Left ventricle myocardium superior (tissue), 1 donor: ENCODE data around the gene SH3PXD2A. TPM values are rescaled to one million over a fixed set of nuclear protein-coding genes. Genes with fewer than 3 reads are reported as not detected.
A peak's percentile ranks its signal among the peaks of the same experiment; 100 is the strongest.

ENCODE experiments used
- ATAC-seq: fragments of 200-7000 bp; cut with Tn5 transposase; one replicate; pipeline ENCODE4 v1.9.1; 2020; ENCODE audit warnings: mild to moderate bottlenecking, moderate library complexity
- DNase-seq: peaks from one replicate; pipeline ENCODE4 v3.0.0-alpha.2; 2020
- intact Hi-C: fragments of 100-400 bp; cut with micrococcal nuclease; formaldehyde crosslinking; loops from one replicate; pipeline ENCODE4 v1.11.0; 2022
- total RNA-seq: library from RNA; stranded (reverse); fragmentation: NEBNext Ultra II Directional; extraction: Animal tissue kit (Norgen Biotek cat#: 25700); gene quantifications from one replicate; pipeline ENCODE4 v1.2.1, GENCODE V29; 2021
- donor health status: DM: no; HTN: yes; CAD: no; lungs with severe emphysema.

Gene SH3PXD2A
- total RNA-seq, 1 donor from 2014 or later: 28.6 TPM

- ATAC-seq (no peak), DNase-seq (no peak)
- intact Hi-C loops: loop anchor here (5.0 kb wide), 1 partner anchor 91 kb away; no protein-coding TSS in a partner anchor
Observed at GRCh38 chr10:103688491-103688890, 166.9 kb downstream of the SH3PXD2A start.

- intact Hi-C loops: loop anchor here (5.0 kb wide), 1 partner anchor 90 kb away; no protein-coding TSS in a partner anchor
- DNase-seq (no peak), ATAC-seq (no peak)
Observed at GRCh38 chr10:103687718-103688117, 167.7 kb downstream of the SH3PXD2A start.

GRCh38 chr10:103687172-103687571, 168.2 kb downstream of the SH3PXD2A start:
- DNase-seq (no peak), ATAC-seq (no peak)
- intact Hi-C loops: loop anchor here (5.0 kb wide), 1 partner anchor 90 kb away; no protein-coding TSS in a partner anchor

DNA sequence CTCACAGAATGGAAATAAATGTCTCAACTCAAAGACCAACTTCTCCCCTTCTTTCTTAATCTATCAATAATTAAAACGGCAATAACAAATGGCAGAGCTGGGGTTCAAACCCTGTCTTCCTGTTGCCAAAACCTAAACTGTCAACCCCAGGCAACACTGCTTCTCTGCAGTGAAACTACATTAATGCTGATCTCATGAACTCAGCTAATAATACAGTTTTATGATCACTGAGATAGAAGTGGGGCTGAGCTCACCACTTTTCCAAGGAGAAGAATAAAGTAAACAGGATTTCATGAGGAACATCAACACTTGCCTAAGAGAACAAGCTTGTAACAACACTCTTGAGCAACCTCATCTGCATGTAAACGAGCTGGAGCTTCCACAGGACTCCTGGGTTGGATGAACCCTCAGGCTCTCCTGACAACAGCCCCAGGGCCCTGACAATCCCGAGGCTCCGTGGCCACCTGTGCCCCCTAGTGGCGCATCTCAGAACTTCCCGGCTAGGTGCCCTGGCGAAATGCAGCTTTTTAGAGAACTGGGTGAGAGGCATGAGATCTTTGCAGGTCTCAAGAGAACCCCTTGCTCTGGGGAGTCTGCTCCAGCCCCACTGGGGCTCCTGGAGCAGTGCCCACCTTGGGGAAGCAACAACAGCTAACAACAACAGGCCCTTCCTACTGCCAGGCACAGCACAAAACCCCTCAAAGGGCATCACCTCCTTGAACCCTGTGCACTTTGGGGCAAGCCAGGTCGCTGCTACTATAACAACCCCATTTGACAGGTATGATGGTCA, 169.3 kb downstream of the SH3PXD2A start:
- intact Hi-C loops: loop anchor here (5.0 kb wide), 1 partner anchor 89 kb away; no protein-coding TSS in a partner anchor
- DNase-seq (peak; percentile 87), ATAC-seq (peak; percentile 79)

DNA sequence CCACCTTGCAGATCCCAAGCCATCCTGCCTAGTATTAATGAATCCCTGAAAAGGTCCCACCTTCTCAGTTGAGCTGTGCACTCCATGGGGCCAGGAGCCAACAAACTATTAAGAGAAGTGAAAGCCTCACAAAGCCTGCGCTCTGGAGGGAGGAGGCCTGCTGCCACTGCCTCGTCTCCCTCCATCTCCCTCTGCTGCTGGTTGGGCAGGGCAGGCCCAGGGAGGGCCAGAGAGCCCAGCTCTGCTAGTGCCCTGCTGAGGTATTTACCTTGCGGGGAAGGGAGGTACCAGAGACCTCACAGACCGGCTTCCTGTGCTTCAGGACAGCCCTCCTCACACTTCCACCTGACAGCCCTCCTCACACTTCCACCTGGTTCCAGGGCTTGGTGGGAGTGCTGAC, 171.5 kb downstream of the SH3PXD2A start:
- DNase-seq (no peak), ATAC-seq (no peak)
- intact Hi-C loops: no loop called here

GRCh38 chr10:103682631-103683030, 172.7 kb downstream of the SH3PXD2A start:
- DNase-seq: no peak
- intact Hi-C loops: no loop called here
- ATAC-seq: no peak

GRCh38 chr10:103681617-103682399, 173.6 kb downstream of the SH3PXD2A start:
- ATAC-seq: no peak
- no peak for DNase-seq
- intact Hi-C loops: no loop called here

GRCh38 chr10:103680869-103681236, 174.5 kb downstream of the SH3PXD2A start:
- DNase-seq (no peak), ATAC-seq (no peak)
- intact Hi-C loops: no loop called here

- ATAC-seq (no peak), DNase-seq (peak; percentile 21)
- intact Hi-C loops: loop anchor here (5.0 kb wide), 1 partner anchor 77 kb away; no protein-coding TSS in a partner anchor
Observed at GRCh38 chr10:103679096-103679790, 176.1 kb downstream of the SH3PXD2A start.

GRCh38 chr10:103678178-103678526, 177.2 kb downstream of the SH3PXD2A start:
- intact Hi-C loops: loop anchor here (5.0 kb wide), 1 partner anchor 76 kb away; no protein-coding TSS in a partner anchor
- DNase-seq (peak; percentile 87), ATAC-seq (peak; percentile 87)

- intact Hi-C loops: loop anchor here (5.0 kb wide), 1 partner anchor 75 kb away; no protein-coding TSS in a partner anchor
- DNase-seq (no peak), ATAC-seq (no peak)
Observed at GRCh38 chr10:103677486-103678177, 177.7 kb downstream of the SH3PXD2A start.

DNA sequence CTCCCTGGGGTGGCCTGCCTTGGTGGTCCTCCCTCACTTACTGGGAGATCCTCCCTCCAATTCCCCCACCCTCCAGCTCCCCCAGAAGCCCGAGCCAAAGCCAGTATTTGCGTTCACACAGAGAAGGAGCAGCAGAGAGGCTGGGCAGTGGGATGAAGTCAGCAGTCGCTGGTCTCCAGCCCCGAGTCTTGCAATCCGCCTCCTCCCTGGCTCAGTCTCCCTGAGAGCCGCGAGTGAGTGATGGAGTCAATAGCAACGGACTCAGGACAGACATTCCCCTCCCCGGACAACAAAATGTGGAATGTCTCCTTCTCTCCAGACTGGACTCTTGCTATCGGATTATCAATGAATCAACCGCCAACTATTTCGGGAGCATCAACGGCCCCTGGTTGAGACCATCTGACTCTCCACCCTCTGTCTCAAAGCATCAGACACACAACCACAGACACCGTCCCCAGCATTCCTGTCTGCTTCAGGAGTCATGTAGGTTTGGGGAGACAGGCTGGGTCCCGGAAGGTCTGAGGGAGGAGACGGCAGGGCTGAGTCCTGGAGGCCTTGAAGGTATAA, 178.4 kb downstream of the SH3PXD2A start:
- DNase-seq: peak; percentile 65
- ATAC-seq: peak; percentile 65
- intact Hi-C loops: loop anchor here (5.0 kb wide), 1 partner anchor 75 kb away; no protein-coding TSS in a partner anchor

DNA sequence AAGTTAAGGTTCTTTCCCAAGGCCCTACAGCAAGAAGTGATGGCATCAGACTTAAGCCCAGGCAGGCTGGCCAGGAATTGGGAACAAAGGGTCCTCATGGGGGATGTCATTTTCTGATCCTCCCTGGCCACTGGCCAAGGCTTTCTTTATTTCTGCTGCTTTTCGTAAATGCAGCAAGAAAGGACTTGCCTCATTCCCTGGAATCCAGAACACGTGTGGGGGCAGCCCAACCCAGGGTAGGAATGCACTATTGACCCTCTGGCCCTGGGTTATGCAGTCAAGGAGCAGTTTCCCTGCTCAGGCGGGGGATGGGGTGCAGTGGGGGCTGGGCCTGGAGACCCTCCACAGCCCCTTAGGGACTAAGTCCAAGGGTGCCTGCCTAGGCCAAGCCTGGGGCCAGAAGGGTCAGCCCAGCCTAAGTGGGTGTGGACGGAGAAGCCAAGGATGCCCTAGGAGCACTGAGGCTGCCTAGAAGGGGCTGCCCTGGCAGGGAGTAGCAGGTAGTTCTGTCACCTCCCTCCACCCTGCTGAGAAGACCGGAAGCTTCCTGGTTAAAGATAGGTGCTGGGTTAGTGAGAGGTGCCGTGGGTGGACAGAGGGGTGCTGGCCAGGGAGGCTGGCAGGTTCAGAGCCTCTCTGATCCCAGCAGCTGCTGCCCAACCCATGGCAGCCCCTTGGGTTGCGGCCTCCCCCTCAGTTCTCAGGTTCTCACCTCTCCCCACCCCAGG, 179.2 kb downstream of the SH3PXD2A start:
- DNase-seq: no peak
- no peak for ATAC-seq
- intact Hi-C loops: loop anchor here (5.0 kb wide), 1 partner anchor 74 kb away; no protein-coding TSS in a partner anchor

- intact Hi-C loops: no loop called here
- ATAC-seq (no peak), DNase-seq (no peak)
Observed at GRCh38 chr10:103673606-103674005, 181.8 kb downstream of the SH3PXD2A start.

DNA sequence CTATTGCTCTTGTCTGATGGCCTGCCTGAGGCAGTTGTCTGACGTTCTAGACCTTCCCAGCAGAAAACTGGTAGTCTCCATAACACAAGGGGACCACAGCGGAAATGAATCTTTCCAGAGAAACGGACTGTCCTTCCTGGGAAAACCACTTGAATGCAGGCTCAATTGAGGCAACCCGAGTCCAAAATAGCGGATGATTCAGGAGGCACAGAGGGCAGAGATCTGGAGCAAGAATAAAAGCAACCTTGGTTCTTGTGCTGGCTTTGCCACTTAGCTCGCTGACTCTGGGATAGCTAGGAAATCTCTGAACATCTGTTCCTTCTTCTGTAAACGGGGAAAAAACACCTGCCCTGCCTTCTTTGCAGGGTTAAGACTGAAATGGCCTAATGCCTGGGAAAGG, 183.0 kb downstream of the SH3PXD2A start:
- ATAC-seq (peak; percentile 20), DNase-seq (no peak)
- intact Hi-C loops: no loop called here

GRCh38 chr10:103671126-103671895, 184.1 kb downstream of the SH3PXD2A start:
- DNase-seq: no peak
- ATAC-seq: no peak
- intact Hi-C loops: no loop called here

- intact Hi-C loops: no loop called here
- ATAC-seq (no peak), DNase-seq (no peak)
Observed at GRCh38 chr10:103669944-103670343, 185.4 kb downstream of the SH3PXD2A start.
